HG03378 (cell line): ENCODE data around the gene NSMF.
"Not testable (repeated sequence)": the region's sequence is repeated elsewhere in the genome, so short reads cannot be mapped to it uniquely, and the experiment has no call there.

ENCODE experiments used
- ATAC-seq: cut with Tn5 transposase; IDR thresholded peaks from one replicate; pipeline ENCODE4 v1.9.1; 2021; ENCODE audit warnings: mild to moderate bottlenecking, moderate library complexity; ENCODE audit not compliant: unreplicated experiment

NSMF gene

DNA sequence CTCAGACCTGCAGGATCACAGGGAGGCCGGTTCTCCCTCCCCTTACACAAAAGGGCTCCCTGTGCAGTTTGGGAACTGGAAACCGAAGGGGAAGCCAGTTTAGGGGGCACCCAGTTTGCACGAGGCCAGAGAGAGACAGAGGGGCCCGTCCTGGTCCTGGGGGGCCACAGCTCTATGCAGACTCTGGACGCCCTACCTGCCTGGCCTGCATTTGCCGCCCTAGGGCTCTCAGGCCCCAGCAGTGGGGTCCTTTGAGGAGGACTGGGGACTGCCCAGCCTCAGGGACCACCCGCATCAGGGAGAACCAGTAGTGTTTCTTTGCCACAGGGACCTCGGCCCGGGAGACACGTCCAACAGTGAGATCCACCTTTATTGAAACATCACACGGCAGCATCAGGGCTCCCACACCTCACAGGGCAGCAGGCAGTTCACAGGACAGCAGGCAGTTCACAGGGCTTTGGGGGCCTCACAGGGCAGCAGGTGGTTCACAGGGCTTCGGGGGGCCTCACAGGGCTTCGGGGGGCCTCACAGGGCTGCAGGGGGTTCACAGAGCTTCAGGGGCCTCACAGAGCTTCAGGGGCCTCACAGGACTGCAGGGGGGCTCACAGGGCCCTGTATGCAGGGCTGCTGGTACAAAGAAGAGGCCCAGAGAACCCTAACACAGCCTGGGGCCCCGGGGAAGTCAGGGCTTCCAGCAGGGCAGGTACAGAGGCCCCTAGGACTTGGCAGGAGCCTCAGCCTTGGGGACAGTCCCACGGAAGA is 648 bp upstream of the NSMF start:
- ATAC-seq = no peak

DNA sequence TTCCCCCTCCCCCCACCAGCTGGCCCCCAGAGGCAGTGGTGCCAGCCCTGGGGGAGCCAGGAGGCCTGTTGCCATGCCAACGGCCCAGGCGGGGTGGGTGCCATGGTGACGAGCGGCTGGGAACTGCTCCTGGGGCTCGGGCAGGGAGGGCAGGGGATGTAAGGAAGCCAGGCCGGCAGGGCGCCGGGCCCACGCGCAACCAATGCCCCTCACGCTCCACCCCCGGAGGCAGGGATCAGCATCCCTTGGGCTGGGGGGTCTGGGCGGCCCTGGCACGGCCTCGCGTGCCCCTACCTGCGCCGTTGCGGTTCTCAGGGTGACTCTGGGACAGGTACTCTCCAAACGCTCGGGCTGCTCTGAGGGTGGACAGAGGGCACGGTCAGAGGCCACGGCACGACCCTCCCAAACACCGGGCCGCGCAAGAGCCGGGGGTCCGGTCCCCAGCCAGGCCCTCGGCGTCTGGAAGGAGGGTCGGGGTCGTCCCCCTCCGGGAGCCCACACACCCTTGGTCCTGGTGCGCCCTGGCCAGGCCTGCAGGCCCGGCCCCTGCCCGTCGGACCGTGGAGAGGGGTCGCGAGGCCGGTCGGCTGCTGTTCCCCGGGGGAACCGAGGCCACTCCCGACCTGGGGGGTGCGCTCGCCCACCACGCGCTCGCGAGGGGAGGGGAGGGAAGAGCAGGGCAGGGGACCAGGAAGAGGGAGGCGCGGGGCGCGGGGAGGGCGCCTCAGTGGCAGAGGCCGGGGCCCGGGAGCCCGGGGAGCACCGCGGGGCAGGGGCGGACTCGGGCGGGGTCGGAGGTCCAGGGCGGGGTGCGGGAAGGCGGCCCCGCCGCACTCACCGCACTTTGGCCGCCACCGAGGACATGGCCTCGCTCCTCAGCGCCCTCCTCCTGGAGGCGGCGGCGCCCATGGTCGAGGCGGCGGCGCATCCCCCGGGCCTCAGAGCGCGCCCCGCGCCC is 661 bp downstream of the NSMF start:
- ATAC-seq = no peak

DNA sequence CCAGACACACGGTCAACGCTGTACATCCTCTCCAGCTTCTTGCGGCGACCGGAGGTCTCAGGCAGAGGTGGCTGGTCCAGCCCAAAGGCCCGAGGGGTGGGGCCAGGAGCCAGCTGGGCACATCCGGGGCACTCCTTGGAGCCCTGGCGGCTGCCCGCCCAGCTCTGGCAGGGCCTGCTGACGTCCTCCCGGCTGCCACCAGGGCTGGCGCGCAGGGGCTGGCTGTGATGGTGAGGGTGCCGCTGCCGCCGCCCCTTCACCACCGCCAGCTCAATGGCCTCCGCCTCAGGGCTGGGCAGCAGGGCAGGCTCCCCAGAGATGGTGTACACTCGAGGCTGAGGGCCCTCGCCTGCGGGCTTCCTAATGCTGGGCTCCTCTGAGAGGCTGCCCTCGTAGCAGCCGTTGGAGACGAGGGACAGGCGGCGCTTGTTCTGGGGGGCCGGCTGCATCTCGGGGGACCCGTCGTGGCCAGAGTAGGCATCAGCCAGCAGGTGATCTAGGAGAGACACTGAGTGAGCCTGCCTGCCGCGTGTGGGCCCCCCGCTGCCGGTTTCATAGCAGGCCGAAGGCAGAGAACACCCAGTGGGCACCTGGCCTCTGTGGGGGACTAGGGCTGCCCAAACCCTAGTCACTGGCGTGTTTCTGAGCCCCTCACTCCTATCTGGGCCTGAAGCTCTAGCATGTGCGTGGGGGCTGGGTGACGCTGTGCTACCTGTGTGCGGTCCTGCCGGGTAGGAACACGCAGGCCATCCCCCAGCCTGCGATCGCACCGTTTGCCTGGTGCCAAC is 1.5 kb downstream of the NSMF start:
- ATAC-seq = no peak

DNA sequence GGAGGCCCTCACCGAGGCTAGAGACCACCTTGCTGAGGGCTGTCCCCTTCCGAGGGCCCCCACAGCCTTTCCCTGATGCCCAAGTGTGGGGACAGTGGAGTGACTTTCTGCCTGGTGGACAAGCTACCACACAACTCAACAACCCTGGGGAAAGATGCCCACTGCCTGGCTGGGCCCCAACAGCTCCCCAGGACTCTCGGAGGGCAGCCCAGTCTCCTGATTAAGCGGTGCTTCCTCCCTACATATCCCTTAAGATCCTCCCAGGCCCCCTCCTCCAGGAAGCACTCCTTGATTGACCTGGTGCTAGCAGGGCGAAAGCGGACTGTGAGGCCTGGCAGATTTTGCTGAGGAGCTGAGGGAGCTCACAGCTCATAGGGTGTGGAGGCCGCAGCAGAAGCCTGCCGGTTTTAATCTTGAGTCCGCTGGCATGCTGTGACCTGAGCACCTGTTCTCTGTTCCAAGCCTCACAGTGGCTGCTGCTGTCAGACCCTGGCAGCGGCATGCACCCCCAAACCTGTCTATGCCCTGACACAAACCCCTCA is 2.2 kb downstream of the NSMF start:
- ATAC-seq = no peak

DNA sequence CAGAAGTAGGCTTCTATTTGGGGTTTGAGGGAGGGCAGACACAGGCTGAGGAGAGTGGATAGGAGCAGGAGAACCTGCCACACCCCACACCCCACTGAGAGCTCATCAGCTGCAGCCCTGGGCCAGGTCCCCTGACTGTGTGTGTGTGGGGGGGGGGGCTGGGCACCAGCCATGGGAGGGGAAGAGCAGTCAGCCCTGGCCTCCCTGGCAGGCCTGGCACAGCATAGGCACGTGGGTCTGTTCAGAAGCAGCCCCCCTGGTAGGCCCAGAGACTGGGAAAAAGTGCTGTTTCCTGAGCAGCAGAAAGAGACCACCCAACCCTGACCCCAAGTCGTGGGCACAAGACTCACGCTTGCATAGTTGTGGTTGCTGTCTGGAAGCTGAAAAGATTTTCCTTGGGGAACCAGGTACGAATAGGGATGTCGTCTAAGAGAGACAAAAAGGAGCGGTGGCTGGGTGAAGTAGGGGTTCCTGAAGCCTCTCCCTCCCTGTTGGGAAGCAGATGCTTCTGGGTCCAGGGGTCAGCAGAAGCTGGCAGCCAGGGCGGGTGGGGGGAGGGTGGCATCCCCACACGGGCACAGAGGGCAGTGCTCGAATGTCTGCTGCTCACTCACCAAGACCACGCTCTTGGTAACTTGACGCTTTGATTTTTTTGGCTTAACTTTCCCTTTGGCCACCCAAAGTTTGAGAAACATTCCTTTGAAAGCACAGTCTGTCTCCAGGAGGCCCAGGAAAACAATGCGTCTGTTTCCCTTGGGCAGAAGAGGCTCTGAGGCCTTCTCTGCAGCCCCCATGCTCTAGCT is 2.9 kb downstream of the NSMF start:
- ATAC-seq = no peak

DNA sequence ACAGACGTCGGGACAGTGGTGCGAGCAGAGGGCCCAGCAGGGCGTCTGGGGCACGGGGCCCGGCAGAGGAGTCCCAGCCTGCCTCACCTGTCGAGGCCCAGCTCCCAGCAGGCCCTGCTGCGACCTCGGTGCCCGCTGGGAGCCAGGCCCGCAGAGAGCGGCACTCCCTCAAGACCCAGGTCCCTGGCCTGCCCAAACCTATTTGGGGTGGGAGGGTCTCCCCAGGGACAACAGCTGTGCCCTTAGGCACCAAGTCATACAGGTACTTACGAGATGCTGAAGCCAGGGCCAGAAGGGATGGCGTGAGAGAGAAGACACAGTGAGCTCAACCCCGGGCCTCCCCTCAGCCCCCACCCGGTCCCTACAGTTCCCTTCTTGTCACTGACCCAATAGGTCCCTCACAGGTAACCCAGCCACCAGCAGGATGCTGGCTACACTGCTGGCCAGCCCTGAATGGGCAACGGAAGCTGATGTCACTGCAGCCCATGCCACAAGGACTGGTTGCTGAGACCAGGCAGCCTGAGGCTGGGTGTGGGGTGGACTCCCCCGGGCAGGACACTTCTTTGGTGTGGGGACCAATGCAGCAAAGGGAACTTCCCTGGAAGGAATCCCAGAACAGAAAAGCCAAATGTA is 3.7 kb downstream of the NSMF start:
- ATAC-seq = no peak

DNA sequence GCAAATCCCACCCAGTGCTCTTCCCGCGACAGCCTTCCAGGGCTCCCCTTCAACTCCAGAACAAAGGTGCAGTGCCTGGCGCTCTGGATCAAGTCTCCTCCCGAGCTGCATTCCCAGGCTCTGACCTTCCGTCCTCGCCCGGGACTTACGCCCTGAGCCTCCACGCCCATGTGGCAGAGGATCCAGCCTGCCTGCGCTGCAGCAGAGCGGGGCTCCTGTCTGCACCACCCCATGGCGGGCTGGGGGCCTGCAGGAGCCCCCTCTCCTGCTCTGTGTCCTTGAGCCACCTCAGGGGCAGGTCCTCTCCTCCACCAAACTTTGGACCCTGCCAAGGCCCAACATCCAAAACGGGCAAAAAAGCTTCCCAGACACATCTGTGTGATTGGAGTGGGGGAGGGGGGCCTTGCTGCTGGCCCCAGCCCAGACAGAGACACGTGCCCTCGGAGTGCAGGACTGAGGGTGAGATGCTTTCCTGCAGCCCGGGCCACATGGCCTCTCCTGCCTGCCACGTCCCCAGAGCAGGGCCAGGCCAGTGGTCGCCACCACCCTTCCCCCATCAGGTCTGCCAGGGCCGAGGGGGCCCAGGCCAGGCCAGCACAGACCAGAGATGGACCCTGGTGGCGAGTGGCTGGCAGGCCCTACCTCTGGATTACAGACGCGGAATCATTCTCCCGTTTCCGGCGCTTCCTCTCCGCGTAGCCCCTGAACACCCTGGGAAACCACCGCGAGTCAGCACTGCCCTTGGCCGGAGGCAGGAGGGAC is 4.4 kb downstream of the NSMF start:
- no peak for ATAC-seq

DNA sequence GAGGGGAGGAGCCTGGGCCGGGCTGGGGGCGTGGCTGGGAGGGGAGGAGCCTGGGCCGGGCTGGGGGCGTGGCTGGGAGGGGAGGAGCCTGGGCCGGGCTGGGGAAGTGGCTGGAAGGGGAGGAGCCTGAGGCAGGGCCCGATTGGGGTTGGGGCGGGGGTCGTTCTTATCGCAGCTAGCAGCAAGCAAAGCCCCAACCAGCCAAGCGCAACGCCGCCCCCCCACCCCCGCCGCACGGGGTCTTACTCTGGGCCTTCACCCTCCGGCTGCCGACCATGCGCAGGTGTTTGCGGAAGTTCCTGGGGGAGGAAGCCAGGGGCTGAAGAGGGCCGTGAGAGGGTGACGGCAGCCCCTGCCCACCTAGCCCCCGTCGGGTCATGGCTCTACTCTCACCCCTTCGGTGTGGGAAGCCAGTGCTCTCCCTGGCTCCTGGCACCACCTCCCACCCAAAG is 5.0 kb downstream of the NSMF start:
- ATAC-seq = no peak

DNA sequence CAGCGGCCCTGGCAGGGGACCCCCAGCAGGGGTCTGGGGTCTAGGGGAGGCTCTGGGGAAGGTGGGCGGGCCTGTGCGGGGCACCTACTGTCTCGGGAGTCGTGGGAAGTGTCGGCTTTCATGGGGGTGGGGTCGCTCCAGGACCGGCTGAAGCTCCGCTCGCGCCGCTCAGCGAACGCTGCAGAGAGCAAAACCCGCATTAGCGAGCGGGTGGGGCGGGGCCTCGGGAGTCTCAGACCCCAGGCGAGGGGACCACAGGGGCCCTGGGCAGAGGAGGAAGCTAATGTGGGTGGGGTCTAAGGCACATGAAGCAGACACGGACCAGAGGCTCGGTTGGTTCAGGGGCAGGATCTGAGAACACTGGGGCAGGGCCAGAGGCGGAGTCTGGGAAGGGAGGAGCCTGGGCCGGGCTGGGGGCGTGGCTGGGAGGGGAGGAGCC is 5.5 kb downstream of the NSMF start:
- ATAC-seq = no peak

DNA sequence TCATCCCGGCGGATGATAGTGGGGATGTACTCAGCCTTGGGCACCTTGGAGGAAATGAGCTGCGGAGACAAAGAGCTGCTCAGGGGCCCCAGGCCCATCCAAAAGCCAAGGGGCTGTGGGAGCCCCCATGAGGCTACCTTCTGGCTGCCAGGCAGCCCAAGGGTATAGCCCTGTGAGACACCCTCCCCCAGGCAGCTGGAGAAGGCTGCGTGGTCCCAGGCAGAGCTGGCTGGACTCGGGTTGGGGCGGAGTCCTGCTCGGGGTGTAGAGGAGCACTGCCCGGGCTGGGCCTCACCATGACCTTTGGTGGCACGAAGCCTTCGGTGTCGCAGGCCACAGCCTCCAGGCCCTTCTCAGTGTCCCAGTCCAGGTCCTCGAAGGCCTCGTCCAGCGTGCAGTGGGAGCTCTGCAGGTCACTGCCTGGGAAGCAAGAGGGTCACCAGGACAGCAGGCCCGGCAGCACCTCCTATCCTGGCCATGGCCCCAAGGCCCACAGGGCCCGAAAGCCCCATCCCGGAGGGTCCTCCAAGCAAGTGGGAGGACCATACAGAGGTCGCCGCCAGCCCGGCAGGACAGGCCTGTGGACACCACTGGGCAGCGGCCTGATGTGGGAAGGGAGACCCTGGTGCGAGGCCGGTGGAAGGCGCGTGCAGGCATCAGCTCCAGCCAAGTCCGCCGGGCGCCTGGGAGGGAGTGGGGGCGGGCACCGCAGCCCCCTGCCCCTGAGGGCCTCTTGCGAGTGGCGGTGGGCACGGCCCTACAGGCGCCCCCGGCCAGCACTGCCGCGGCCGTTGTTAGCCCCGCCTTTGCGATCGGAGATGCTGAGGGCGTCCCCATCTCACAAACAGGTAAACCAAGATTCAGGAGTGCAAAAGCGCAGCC is 6.1 kb downstream of the NSMF start:
- no peak for ATAC-seq

DNA sequence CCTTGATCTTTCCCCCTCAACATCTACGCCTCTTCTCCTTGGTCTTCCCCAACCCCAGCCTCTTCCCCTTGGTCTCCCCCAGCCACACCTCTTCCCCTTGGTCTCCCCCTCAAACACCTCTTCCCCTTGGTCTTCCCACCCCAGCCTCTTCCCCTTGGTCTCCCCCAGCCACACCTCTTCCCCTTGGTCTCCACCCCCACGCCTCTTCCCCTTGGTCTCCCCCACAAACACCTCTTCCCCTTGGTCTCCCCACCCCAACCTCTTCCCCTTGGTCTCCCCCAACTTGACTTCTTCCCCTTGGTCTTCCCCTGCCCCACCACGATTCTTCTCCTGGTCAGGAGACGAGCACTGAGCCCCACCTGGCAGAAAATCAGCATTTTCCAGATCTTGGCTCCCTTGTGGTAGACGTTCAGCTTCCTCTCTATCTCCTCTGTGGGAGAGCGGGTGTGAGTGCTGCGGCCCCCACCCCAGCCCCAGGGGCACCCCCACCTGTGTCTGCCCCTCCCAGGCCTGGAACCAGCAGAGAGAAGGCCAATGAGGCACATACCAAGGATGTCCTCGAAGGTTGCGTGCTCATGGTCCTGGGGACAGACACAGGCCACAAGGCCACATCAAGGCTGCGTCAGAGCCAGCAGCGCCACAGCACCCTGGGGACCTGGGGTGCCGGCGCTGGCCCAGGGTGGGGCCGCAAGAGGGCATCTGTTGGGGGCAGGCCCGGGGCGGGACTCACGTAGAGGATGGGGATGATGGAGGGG is 7.0 kb downstream of the NSMF start:
- ATAC-seq = no peak

DNA sequence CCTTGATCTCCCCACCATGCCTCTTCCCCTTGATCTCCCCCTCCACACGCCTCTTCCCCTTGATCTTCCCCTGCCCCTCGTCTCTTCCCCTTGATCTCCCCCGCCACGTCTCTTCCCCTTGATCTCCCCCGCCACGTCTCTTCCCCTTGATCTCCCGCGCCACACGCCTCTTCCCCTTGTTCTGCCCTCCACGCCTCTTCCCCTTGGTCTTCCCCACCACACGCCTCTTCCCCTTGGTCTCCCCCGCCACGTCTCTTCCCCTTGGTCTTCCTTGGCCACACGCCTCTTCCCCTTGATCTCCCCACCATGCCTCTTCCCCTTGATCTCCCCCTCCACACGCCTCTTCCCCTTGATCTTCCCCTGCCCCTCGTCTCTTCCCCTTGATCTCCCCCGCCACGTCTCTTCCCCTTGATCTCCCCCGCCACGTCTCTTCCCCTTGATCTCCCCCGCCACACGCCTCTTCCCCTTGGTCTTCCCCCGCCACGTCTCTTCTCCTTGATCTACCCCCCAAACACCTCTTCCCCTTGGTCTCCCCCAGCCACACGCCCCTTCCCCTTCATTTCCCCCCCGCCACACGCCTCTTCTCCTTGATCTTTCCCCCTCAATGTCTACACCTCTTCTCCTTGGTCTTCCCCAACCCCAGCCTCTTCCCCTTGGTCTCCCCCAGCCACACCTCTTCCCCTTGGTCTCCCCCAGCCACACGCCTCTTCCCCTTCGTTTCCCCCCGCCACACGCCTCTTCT is 7.7 kb downstream of the NSMF start:
- ATAC-seq = not testable (repeated sequence)

DNA sequence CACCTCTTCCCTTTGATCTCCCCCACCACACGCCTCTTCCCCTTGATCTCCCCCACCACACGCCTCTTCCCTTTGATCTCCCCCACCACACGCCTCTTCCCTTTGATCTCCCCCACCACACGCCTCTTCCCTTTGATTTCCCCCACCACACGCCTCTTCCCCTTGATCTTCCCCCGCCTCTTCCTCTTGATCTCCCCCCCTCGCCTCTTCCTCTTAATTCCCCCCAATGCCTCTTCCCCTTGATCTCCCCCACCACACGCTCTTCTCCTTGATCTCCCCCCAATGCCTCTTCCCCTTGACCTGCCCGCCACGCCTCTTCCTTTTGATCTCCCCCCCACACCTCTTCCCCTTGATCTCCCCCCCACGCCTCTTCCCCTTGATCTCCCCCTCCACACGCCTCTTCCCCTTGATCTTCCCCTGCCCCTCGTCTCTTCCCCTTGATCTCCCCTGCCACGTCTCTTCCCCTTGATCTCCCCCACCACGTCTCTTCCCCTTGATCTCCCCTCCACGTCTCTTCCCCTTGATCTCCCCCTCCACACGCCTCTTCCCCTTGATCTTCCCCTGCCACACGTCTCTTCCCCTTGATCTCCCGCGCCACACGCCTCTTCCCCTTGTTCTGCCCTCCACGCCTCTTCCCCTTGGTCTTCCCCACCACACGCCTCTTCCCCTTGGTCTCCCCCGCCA is 8.5 kb downstream of the NSMF start:
- ATAC-seq = not testable (repeated sequence)

DNA sequence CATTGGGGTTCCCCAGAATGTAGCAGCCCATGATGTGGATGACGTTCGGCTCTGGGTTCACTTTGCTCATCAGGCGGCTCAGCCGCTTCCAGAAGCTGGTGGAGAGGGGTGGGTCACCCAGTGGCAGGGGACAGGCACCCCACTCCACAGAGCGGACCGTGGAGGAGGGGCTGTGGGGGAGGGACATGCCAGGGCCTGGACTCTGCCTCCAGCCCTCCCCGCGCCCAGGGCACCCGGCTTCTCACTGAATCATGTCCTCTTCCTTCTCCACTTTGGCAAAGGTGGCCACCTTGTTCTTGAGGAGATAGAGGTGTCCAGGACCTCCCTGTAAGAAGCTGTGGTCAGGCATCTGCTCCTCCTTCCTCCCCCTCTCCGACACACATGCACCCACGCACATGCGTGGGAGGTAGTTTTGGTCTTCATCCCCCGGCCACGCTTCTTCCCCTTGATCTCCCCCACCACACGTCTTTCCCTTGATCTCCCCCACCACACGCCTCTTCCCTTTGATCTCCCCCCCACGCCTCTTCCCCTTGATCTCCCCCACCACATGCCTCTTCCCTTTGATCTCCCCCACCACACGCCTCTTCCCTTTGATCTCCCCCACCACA is 9.1 kb downstream of the NSMF start:
- ATAC-seq = no peak

DNA sequence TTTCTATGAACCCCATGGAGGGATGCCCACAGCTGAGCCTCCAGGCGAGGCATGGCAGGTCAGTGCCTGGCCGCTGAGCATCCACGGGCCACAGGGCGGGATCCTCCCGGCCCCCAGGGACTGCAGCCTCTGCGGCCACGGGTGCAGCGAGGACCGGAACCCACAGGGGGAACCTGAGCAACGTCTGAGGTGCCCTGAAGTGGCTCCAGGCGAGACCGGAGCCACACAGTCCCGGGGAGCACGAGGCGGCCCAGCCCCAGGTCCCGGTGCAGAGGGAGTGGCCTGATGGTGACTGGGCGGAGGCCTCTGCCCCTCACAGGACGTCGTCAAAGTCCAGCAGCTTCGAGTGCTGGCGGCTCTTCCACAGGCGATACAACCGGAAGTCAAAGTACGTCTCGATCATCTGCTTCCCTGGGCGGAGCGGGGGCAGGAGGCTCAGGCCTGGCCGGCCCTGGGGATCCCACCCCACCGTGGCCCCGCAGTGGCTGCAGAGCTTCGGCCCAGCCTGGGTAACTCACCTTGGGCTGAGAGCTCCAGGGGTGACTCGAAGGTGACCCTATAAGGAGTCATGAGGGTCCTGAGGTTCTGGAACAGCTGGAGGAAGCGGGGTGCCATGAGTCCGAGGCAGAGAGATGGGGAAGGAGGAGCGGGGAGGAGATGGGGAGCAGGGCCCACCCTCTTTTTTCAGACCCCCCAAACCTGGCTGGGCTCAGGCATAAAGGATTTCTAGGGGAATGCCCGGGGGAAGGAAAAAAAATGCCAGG is 9.9 kb downstream of the NSMF start:
- ATAC-seq = no peak
